Effector memory CD4-positive, alpha-beta T cell (primary cell): ENCODE results near the gene SYT1.

ENCODE experiments used
- DNase-seq, 3 donors: peaks; one replicate each; pipeline ENCODE4 v3.0.0-alpha.2; 2020
- H3K27ac ChIP-seq: 2 replicates; pipeline ENCODE4 v1.7.0; 2013; ENCODE audit warnings: mild to moderate bottlenecking, low read length, moderate library complexity; ENCODE audit not compliant: insufficient read depth, poor library complexity, severe bottlenecking
- H3K27me3 ChIP-seq: replicated peaks from 2 replicates; pipeline ENCODE4 v1.7.0; 2013; ENCODE audit warnings: mild to moderate bottlenecking, low read length; ENCODE audit not compliant: insufficient read depth, control insufficient read depth, poor library complexity, severe bottlenecking
- H3K36me3 ChIP-seq: 2 replicates; pipeline ENCODE4 v1.7.0; 2013; ENCODE audit warnings: mild to moderate bottlenecking, low read length, moderate library complexity; ENCODE audit not compliant: control insufficient read depth, insufficient read depth
- H3K4me1 ChIP-seq: 2 replicates; pipeline ENCODE4 v1.7.0; 2013; ENCODE audit warnings: low read length, mild to moderate bottlenecking; ENCODE audit not compliant: control insufficient read depth, insufficient read depth, poor library complexity, severe bottlenecking
- H3K4me3 ChIP-seq: 2 replicates; pipeline ENCODE4 v1.7.0; 2013; ENCODE audit warnings: low read length, low read depth, mild to moderate bottlenecking; ENCODE audit not compliant: insufficient read depth, poor library complexity, severe bottlenecking
- H3K9me3 ChIP-seq: 2 replicates; pipeline ENCODE4 v1.7.0; 2013; ENCODE audit warnings: mild to moderate bottlenecking, low read length, moderate library complexity; ENCODE audit not compliant: control insufficient read depth

SYT1 gene

DNA sequence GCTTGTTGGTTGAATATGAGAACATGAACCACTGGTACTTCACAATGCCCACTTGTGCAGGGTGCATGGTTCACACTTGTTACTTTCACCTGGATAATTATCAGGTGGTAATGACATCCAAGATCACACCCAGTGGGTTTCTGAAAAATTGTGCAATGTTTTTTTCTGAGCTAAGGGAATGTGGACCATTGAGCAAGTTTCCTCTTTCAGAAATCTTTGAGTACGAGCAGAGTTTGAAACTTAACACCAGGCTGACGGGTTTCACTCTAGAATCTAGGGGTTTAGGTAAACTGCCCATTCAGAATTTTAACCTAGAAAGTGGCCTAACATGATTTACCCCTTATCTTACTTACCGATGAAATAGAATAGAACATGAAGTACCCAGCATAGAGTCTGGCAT lies 436.6 kb downstream of the SYT1 start:
- H3K4me3 ChIP-seq = no peak overlapping the region
- no peak overlapping the region for H3K27ac ChIP-seq
- H3K9me3 ChIP-seq = no peaks in the 10 kb centered on the region
- no peaks in the 10 kb centered on the region for H3K27me3 ChIP-seq
- no peaks in the 10 kb centered on the region for H3K36me3 ChIP-seq
- no peaks in the 10 kb centered on the region for H3K4me1 ChIP-seq
- no peak for DNase-seq

DNA sequence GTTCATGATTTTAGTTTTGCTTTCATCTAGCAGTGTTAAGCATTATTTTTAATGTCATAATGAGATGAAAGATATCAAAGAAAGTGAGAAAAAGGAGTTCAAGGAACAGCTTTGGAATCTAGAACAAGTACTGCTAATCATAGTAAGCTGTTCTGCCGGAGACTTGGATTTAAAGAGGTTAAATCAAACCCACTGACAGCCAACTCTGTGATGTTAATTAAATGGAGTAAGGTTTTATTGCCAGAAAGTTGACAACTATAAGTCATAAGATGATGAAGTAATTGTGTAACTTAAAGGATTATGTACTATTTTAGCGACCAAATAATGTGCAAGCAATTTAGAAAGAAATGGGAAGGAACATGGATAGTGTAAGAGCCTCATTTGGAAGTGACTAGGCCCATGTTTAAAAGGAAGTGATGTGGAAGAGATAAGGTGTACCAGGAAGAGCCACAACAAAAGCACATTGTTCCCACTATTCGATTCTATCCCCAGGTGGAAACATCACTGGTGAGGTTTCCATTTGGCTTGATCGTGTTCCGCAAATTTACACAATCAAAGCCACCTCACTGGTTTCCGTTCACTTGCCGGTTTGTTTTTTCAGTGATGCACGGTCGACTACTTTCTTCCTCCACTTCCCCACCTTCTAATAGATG lies 437.7 kb downstream of the SYT1 start:
- Histone ChIP-seq H3K4me3 (no peak overlapping the region), H3K4me1 (no peaks in the 10 kb centered on the region), H3K27ac (no peak overlapping the region), H3K9me3 (no peaks in the 10 kb centered on the region), H3K27me3 (no peaks in the 10 kb centered on the region), H3K36me3 (no peaks in the 10 kb centered on the region)
- DNase-seq = no peak

DNA sequence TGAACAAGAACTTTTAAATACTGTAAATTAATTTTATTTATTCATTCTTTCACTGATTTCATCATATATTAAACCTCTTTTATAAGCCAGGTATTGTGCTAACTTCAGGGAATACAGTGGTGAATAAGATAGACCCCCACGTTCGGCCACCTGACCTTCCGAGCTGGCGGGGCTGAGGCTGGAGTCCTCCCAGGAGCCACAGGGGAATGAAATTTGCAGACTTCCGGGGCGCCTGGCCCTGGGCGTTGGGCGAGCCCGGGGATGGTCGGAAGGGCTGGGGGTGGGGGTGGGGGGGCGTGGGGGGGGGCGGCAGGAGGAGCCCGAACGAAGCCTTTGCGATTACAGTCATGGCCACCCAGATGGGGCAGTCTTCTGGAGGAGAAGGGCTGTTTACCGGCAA lies 442.8 kb downstream of the SYT1 start:
- H3K4me1 ChIP-seq = no peaks in the 10 kb centered on the region
- H3K9me3 ChIP-seq = no peaks in the 10 kb centered on the region
- H3K27ac ChIP-seq = no peak overlapping the region
- H3K27me3 ChIP-seq = no peaks in the 10 kb centered on the region
- H3K4me3 ChIP-seq = no peak overlapping the region
- H3K36me3 ChIP-seq = no peaks in the 10 kb centered on the region
- DNase-seq = no peak

DNA sequence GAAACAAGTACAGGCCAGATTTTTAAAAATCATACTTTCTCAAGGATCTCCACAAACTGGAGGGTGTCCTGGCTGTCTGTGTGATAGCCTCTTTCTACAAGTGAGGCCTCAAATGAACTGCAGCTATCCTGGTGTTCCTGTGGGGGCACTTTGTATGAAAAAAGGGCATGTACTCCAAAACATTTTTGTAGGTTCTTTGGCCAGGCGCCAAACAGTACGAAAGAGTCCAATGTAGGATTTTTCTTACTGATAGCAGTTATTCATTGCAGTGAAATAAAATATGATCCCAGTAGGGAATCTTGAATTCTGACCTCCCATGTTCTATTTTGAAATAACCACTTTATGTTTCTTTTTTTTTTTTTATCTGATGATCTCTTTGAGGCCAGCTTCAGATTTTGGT lies 444.5 kb downstream of the SYT1 start:
- Histone ChIP-seq H3K4me1 (no peaks in the 10 kb centered on the region), H3K36me3 (no peaks in the 10 kb centered on the region), H3K27ac (no peak overlapping the region), H3K4me3 (no peak overlapping the region), H3K9me3 (no peaks in the 10 kb centered on the region), H3K27me3 (no peaks in the 10 kb centered on the region)
- DNase-seq = no peak

DNA sequence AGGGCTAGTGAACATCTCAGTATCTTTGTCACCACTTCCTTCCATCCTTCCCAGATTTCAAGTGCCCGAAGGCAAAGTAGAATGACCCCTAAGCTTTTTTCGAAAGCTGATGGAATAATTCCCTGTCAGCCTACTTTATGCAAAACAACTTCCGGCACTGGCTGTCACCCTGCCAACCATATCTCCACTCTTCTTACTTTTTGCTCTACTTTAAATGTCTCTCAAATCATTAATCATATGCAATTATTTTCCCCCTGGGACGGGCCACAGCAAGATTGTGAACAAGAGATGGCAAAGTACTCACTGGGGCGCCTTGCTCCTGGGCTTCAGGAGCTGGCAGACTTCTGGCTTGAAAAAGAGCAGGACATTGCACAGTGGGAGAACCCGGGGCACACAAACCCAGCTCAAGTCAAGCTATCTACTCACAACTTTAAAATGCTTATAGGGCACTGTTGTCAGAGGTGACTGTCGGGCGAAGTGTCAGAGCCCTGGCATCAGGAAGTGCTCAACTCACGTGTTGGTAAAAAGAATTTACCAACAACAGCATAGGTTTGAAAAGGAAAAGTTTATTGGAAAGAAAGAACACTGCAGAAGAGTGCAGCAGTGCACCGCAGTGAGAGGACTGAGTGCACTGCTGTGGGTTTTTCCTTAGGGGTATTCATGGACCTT lies 452.7 kb downstream of the SYT1 start:
- no peaks in the 10 kb centered on the region for H3K4me1 ChIP-seq
- no peak overlapping the region for H3K27ac ChIP-seq
- DNase-seq = no peak
- H3K4me3 ChIP-seq = no peak overlapping the region
- H3K27me3 ChIP-seq = no peaks in the 10 kb centered on the region
- H3K36me3 ChIP-seq = no peaks in the 10 kb centered on the region
- no peaks in the 10 kb centered on the region for H3K9me3 ChIP-seq

DNA sequence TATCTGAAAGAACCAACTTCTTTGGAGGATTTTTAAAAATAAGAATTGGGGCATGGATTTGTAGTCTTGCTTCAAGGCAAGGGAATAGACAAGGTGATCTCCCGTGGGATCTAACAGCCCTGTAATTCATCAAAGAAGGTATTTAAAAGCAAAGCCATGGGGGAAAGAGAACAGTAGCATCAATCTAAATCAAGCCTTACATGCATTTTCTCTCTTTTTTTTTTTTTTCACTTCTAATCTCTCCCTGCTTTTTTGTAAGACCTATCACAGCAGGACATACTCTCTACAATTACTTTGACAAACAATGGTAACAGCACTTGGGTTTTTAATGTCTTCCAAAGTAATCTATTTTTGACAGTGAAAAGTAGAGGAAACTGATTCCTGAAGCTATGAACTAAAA lies 458.3 kb downstream of the SYT1 start:
- H3K4me1 ChIP-seq = no peaks in the 10 kb centered on the region

DNA sequence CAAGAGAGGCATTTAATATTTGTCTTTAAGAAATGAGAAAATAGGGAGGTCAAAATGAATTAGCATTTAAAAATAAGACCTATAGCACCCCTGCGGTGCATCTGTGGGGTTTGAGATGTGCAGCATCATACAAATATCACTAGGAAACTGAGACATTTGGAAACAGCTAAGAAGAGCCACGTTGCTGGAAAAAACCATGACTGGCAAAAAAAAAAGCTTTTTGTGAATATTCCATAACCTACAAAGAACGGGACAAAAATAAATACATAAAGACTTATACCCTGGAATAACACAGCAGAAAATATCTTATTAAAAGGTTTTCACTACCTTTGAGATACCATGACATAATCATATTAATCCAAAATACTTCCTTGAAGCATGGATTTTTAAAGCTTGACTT lies 460.0 kb downstream of the SYT1 start:
- Histone ChIP-seq H3K36me3 (no peaks in the 10 kb centered on the region), H3K4me1 (no peaks in the 10 kb centered on the region), H3K27me3 (no peaks in the 10 kb centered on the region), H3K4me3 (no peak overlapping the region), H3K9me3 (no peaks in the 10 kb centered on the region), H3K27ac (no peak overlapping the region)
- DNase-seq = no peak

More for the DNA sequence above, 458.3 kb downstream of the SYT1 start:
- no peaks in the 10 kb centered on the region for H3K9me3 ChIP-seq
- DNase-seq = no peak
- no peaks in the 10 kb centered on the region for H3K36me3 ChIP-seq
- H3K27ac ChIP-seq = no peak overlapping the region
- no peak overlapping the region for H3K4me3 ChIP-seq
- H3K27me3 ChIP-seq = no peaks in the 10 kb centered on the region

DNA sequence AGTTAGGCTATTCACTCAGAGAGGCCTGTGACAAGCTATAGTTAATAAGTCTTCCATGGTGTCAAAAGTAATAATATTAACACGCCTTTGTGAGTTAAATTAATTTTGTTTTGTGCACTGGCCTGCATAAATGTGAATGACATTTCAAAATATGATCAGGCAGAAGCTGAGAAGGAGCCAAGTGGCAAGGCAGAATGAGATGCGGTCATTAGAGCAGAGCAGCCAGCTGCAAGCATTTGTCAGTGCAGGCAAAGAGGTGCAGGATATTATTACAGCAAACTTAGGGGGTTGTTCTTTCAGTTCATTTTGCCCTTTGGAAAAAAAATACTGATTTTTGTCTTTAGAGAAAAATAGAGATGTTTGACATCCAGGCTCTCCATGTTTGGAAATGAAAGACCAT lies 461.6 kb downstream of the SYT1 start:
- Histone ChIP-seq H3K27ac (no peak overlapping the region), H3K4me1 (no peaks in the 10 kb centered on the region), H3K27me3 (no peaks in the 10 kb centered on the region), H3K9me3 (no peaks in the 10 kb centered on the region), H3K36me3 (no peaks in the 10 kb centered on the region), H3K4me3 (no peak overlapping the region)
- DNase-seq = no peak

DNA sequence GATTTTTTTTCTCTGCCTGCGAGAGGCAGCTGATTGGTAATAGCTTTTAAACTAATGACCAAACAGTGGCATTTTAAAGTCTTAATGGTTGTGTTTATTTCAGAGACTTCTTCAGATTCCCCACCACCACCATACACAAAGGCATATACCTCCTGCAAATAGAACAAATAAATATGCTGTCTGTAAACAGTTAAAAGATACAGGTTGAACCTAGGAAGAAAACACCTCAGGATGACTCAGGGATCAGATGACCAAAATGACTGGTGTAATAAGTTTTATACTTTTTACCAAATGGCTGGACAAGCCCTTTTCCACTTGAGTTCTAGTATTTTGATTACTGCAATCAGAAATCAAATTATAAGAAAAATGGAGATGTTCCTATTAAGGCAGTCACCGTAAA lies 462.1 kb downstream of the SYT1 start:
- H3K36me3 ChIP-seq = no peaks in the 10 kb centered on the region
- no peaks in the 10 kb centered on the region for H3K4me1 ChIP-seq
- H3K4me3 ChIP-seq = no peak overlapping the region
- no peak for DNase-seq
- H3K27ac ChIP-seq = no peak overlapping the region
- H3K27me3 ChIP-seq = no peaks in the 10 kb centered on the region
- no peaks in the 10 kb centered on the region for H3K9me3 ChIP-seq

DNA sequence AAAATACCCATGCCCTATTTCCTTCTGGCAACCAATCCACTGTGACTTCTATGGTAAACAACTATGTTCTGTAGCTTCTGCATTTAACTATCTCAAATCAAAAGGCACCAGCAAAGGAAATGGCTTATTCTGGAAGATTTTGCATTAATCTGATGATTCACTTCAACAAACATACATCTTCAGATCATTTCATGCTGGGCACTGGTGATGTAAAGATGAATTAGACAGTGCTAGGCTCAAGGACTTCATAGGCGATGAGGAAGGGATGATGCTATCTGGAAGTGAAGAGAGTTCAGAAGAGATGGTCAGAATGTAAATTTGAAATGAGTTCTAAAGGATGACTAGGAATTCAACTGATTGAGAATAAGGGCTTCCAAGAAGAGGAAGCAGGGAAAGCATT lies 462.9 kb downstream of the SYT1 start:
- no peaks in the 10 kb centered on the region for H3K27me3 ChIP-seq
- no peak overlapping the region for H3K4me3 ChIP-seq
- no peak for DNase-seq
- no peaks in the 10 kb centered on the region for H3K9me3 ChIP-seq
- no peaks in the 10 kb centered on the region for H3K36me3 ChIP-seq
- H3K4me1 ChIP-seq = no peaks in the 10 kb centered on the region
- H3K27ac ChIP-seq = no peak overlapping the region
